Measurements from ENCODE around the gene CCDC74B.
"Not testable (repeated sequence)": the region's sequence is repeated elsewhere in the genome, so short reads cannot be mapped to it uniquely, and the experiment has no call there.

The CCDC74B gene

DNA sequence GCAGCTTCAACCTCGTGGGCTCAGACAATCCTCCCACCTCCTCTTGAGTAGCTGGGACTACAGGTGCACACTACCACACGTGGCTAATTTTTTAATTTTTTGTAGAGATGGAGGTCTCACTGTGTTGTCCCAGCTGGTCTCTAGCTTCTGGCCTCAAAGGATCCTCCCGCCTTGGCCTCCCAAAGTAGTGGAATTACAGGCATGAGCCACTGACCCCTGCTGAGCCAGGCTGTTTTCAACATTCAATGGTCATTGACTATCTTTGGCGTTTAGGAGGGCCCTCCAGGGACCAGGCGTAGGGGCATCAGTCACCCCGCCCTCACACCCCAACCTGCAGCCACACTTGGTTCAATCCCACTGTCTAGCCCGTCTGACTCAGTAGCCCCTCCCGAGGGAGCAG, 42.4 kb upstream of the CCDC74B start:
- no peaks in the 10 kb centered on the region for H3K36me3 ChIP-seq (ENCODE audit: control insufficient read depth, insufficient read depth, low read length)
- TF ChIP-seq, protein P1, sequence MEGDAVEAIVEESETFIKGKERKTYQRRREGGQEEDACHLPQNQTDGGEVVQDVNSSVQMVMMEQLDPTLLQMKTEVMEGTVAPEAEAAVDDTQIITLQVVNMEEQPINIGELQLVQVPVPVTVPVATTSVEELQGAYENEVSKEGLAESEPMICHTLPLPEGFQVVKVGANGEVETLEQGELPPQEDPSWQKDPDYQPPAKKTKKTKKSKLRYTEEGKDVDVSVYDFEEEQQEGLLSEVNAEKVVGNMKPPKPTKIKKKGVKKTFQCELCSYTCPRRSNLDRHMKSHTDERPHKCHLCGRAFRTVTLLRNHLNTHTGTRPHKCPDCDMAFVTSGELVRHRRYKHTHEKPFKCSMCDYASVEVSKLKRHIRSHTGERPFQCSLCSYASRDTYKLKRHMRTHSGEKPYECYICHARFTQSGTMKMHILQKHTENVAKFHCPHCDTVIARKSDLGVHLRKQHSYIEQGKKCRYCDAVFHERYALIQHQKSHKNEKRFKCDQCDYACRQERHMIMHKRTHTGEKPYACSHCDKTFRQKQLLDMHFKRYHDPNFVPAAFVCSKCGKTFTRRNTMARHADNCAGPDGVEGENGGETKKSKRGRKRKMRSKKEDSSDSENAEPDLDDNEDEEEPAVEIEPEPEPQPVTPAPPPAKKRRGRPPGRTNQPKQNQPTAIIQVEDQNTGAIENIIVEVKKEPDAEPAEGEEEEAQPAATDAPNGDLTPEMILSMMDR (IDR thresholded peaks at IDR 0.05), result no peak
- peaks cover 8% of the 10 kb centered on the region for H3K79me2 ChIP-seq
- no peak overlapping the region for H3K4me2 ChIP-seq (ENCODE audit: low read length)
- H2AFZ ChIP-seq, result no peak overlapping the region
- H3K27ac ChIP-seq, result no peak overlapping the region
- H3K9ac ChIP-seq, result no peak overlapping the region
- H3K27me3 ChIP-seq (ENCODE audit: control insufficient read depth, insufficient read depth, low read length), result no peaks in the 10 kb centered on the region
- H3K4me1 ChIP-seq, result peaks cover 18% of the 10 kb centered on the region
- no peaks in the 10 kb centered on the region for H3K9me3 ChIP-seq (ENCODE audit: control insufficient read depth, low read length)
- no peak overlapping the region for H3K4me3 ChIP-seq (ENCODE audit: low read depth, low read length)

DNA sequence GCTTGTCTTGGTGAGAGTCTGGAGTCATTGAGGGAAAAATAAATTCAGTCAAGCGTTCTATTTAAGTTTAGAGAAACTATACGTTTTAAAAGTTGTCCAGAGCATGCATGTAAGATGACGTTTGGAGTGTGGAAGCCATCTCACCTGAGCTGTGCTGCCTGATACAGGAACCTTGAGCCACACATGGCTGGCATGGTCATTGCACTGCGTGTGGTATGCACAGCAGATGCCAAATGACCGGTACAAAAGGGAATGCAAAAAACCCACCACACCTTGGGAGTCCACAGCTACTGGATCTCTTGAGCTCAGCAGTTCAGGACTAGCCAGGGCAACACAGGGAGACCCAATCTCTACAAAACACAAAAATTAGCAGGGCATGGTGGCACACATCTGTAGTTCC, 41.5 kb upstream of the CCDC74B start:
- Histone ChIP-seq H3K4me1 (peaks cover 18% of the 10 kb centered on the region), H3K27ac (no peak overlapping the region), H3K9ac (no peak overlapping the region), H3K27me3 (ENCODE audit: control insufficient read depth, insufficient read depth, low read length) (no peaks in the 10 kb centered on the region), H3K79me2 (peaks cover 8% of the 10 kb centered on the region), H3K36me3 (ENCODE audit: control insufficient read depth, insufficient read depth, low read length) (no peaks in the 10 kb centered on the region), H2AFZ (no peak overlapping the region), H3K4me3 (ENCODE audit: low read depth, low read length) (no peak overlapping the region), H3K4me2 (ENCODE audit: low read length) (no peak overlapping the region), H3K9me3 (ENCODE audit: control insufficient read depth, low read length) (no peaks in the 10 kb centered on the region)
- TF ChIP-seq, protein P1 (IDR thresholded peaks at IDR 0.05), result no peak

DNA sequence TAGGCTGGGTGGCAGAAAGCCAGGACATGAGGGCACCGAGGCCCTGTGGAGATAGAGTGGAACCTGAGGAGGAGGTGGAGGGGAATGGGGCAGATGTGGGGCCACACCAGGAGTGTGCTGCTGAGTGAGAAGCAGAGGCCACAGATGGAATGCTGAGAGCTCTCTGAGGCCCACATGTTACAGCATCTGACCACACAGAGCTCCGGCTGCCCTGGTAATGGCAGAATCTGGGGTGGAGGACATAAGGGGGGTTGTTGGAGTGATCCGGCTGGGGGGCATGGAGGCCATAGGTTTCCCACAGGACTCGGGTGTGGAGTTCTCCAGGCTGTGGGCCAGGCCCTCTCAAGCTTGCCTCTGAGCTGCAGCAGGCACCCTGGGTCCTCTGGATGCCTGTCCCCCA, 41.0 kb upstream of the CCDC74B start:
- no peak overlapping the region for H2AFZ ChIP-seq
- H3K4me3 ChIP-seq (ENCODE audit: low read depth, low read length), result no peak overlapping the region
- H3K79me2 ChIP-seq, result peaks cover 12% of the 10 kb centered on the region
- no peak overlapping the region for H3K4me2 ChIP-seq (ENCODE audit: low read length)
- no peaks in the 10 kb centered on the region for H3K9me3 ChIP-seq (ENCODE audit: control insufficient read depth, low read length)
- H3K27me3 ChIP-seq (ENCODE audit: control insufficient read depth, insufficient read depth, low read length), result no peaks in the 10 kb centered on the region
- no peak overlapping the region for H3K9ac ChIP-seq
- H3K36me3 ChIP-seq (ENCODE audit: control insufficient read depth, insufficient read depth, low read length), result no peaks in the 10 kb centered on the region
- H3K27ac ChIP-seq, result no peak overlapping the region
- TF ChIP-seq, protein P1 (IDR thresholded peaks at IDR 0.05), result no peak
- H3K4me1 ChIP-seq, result peaks cover 18% of the 10 kb centered on the region

DNA sequence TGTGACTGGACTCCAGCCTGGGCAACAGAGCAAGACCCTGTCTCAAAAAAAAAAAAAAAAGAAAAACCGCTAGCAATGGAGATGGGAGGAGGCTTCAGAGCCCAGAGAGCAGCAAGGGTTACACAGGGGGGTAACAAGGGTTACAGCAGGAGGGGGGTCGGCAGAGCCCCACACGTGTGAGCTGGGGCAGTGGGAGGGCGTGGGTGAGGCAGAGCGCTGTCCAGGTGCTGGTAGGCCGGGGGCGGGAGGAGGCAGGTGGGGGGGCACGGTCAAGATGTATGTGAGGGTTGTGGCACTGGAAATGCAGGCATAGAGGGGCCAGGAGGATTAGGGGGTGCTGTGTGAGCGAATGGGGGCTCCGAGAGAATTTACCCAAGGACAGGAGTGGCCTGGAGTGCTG, 40.5 kb upstream of the CCDC74B start:
- Histone ChIP-seq H3K9ac (no peak overlapping the region), H3K27ac (no peak overlapping the region), H3K36me3 (ENCODE audit: control insufficient read depth, insufficient read depth, low read length) (no peaks in the 10 kb centered on the region), H3K27me3 (ENCODE audit: control insufficient read depth, insufficient read depth, low read length) (no peaks in the 10 kb centered on the region), H3K4me1 (peaks cover 22% of the 10 kb centered on the region), H3K4me3 (ENCODE audit: low read depth, low read length) (no peak overlapping the region), H2AFZ (no peak overlapping the region), H3K9me3 (ENCODE audit: control insufficient read depth, low read length) (no peaks in the 10 kb centered on the region), H3K79me2 (peaks cover 16% of the 10 kb centered on the region), H3K4me2 (ENCODE audit: low read length) (no peak overlapping the region)
- TF ChIP-seq, protein P1 (IDR thresholded peaks at IDR 0.05), result no peak

DNA sequence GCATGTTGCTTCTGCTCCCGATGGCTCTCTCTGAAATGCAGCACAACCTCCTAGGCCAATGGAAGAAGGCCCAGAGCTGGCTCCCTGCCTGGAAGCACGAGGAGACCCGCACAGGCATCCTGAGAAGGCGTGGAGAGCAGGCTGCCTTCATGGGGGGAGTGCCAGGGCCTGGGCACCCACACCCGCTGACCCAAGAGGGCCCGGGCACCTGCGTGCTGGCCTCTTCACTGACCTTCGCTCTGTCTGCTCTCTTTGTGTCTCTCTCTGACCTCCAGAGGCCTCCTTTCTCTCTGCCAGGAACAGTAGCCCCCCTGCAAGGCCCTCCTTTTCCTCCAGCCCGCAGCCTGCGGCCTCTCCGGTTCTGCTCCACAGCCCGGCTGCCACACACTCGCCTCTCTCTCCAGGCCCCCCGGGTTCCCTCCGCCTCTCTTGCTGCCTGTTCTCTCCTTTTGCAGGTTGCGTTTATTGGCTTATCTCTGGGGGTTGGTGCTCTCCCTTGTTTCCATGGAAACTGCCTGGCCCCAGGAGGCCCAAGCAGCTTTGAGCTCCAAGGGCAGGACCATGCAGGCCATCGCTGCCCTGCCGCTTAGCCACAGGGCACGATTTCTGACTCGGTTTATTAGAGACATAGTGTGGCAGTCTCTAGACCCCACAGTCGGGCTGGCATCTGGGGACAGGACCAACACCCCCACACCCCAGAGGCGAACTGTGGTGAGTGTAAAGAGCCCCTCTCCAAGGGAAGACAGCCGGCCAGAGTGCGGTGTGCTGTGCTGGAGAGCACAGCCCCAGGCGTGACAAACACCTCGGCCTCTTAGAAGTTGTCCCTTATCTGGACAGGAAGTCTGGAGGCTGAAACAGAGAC, 38.8 kb upstream of the CCDC74B start:
- H3K27ac ChIP-seq, result peak overlapping the region; percentile 92
- H3K9ac ChIP-seq, result no peak overlapping the region

DNA sequence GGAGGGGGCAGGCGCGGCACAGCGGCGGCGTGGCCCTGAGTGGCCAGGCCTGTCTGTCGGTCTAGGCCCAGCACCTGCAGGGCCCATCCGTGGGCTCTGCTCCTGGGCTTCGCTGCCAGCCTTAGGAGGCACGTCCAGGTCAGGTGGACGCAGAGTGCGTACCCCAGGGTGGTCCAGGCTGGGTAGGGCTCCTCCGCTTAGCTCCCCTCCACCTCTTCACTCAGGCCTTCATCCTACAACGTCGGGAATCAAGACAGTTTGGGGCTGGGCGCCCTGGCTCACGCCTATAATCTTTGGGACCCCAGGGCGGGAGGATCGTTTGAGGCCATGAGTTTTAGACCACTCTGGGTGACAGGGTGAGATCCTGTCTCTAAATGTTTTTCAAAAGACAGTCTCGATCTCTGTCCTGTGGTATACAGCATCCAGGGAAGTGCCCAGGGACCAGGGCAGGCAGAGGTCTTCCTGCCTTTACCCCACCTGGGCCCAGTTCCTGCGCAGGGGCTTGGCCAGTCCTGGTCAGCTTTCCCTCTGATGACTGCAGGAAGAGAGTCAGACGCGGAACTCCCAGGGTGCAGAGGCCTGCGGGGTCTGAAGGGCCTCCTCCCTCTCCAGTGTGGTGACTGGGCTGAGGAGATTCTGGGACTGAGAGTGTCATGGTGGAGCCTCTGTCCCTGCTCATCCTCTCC, 38.1 kb upstream of the CCDC74B start:
- peak overlapping the region; percentile 54 for H2AFZ ChIP-seq
- H3K27me3 ChIP-seq (ENCODE audit: control insufficient read depth, insufficient read depth, low read length); H3K9me3 ChIP-seq (ENCODE audit: control insufficient read depth, low read length); H3K36me3 ChIP-seq (ENCODE audit: control insufficient read depth, insufficient read depth, low read length): not testable (repeated sequence)
- peak overlapping the region; percentile 28 for H3K9ac ChIP-seq
- peak overlapping the region; percentile 47 for H3K4me3 ChIP-seq (ENCODE audit: low read depth, low read length)
- H3K27ac ChIP-seq, result peak overlapping the region; percentile 92
- peak overlapping the region; percentile 65 for H3K4me2 ChIP-seq (ENCODE audit: low read length)
- H3K4me1 ChIP-seq, result peaks cover 25% of the 10 kb centered on the region
- peaks cover 37% of the 10 kb centered on the region for H3K79me2 ChIP-seq

More for the DNA sequence above, 38.8 kb upstream of the CCDC74B start:
- Histone ChIP-seq H3K36me3 (ENCODE audit: control insufficient read depth, insufficient read depth, low read length) (no peaks in the 10 kb centered on the region), H3K9me3 (ENCODE audit: control insufficient read depth, low read length) (no peaks in the 10 kb centered on the region), H3K79me2 (peaks cover 29% of the 10 kb centered on the region), H3K4me2 (ENCODE audit: low read length) (peak overlapping the region; percentile 65), H3K4me1 (peaks cover 26% of the 10 kb centered on the region), H3K4me3 (ENCODE audit: low read depth, low read length) (peak overlapping the region; percentile 47), H3K27me3 (ENCODE audit: control insufficient read depth, insufficient read depth, low read length) (no peaks in the 10 kb centered on the region), H2AFZ (peak overlapping the region; percentile 54)
- TF ChIP-seq, protein P1 (IDR thresholded peaks at IDR 0.05), result no peak
